Endothelial cell of umbilical vein (primary cell): ENCODE results near the gene TSNAXIP1. TPM values are rescaled to one million over a fixed set of nuclear protein-coding genes. Genes with fewer than 3 reads are reported as not detected.

Experiments
- BruUV-seq: library from RNA; stranded (reverse); fragments of 400-500 nt; replicated peaks from 2 replicates; lab custom pipeline; 2021; lab: Mats Ljungman, UMichigan
- CTCF ChIA-PET: fragments of 300-600, 350-600 bp; sonication (Branson Sonifier 250); formaldehyde crosslinking; loops from one replicate; lab custom pipeline; 2021; ENCODE audit warnings: antibody characterized with exemption, inconsistent platforms; lab: Charles Lee
- POLR2A ChIA-PET: fragments of 300-600, 350-600 bp; sonication (Branson Sonifier 250); formaldehyde crosslinking; loops from one replicate; lab custom pipeline; 2021; ENCODE audit warnings: antibody characterized with exemption, inconsistent platforms; lab: Charles Lee
- DNase-seq: peaks from one replicate; pipeline ENCODE4 v3.0.0-alpha.2; 2011; ENCODE audit warnings: low read depth, low spot score
- FAIRE-seq: peaks from 2 replicates; lab custom pipeline; 2011; peaks lifted over from hg19 to GRCh38; lab: Jason Lieb, UNC
- H2AFZ ChIP-seq: 2 replicates; pipeline ENCODE4 v1.6.0; 2012; ENCODE audit warnings: low read depth, low read length, control low read depth, inconsistent platforms
- H3K27ac ChIP-seq: 2 replicates; pipeline ENCODE4 v1.5.1; 2011; ENCODE audit warnings: low read depth, mild to moderate bottlenecking, control low read depth, low read length, moderate library complexity; ENCODE audit not compliant: insufficient read depth
- H3K27me3 ChIP-seq, 2 experiments: 2 replicates each; pipeline versions ENCODE4 v1.6.0 to v1.6.1; 2011; ENCODE audit warnings: low read length in 2 of 2, mixed read lengths in 1 of 2; ENCODE audit not compliant: control insufficient read depth in 2 of 2, insufficient read depth in 2 of 2
- H3K36me3 ChIP-seq, 2 experiments: 2 replicates in 1 of 2; 3 replicates in 1 of 2; pipeline ENCODE4 v1.5.1; 2011; ENCODE audit warnings: low read length in 2 of 2, mild to moderate bottlenecking in 1 of 2, moderate library complexity in 1 of 2; ENCODE audit not compliant: control insufficient read depth in 2 of 2, insufficient read depth in 2 of 2; ENCODE audit errors: extremely low read depth in 1 of 2
- H3K4me1 ChIP-seq: 3 replicates; pipeline ENCODE4 v1.5.1; 2011; ENCODE audit warnings: mild to moderate bottlenecking, low read length; ENCODE audit not compliant: control insufficient read depth, insufficient read depth; ENCODE audit errors: extremely low read depth
- H3K4me2 ChIP-seq: 2 replicates; pipeline ENCODE4 v1.6.1; 2011; ENCODE audit warnings: low read length, control low read depth, mixed read lengths; ENCODE audit not compliant: insufficient read depth
- H3K4me3 ChIP-seq, 3 experiments: fragments of 200-600 bp in 1 of 3; sonication (generic), shearing (Covaris generic) in 1 of 3; replicated peaks in 1 of 3; 2 replicates each; pipeline ENCODE4 v1.5.1; 2011 to 2016; ENCODE audit warnings: control low read depth in 3 of 3, low read length in 3 of 3, mild to moderate bottlenecking in 2 of 3, inconsistent platforms in 1 of 3, low read depth in 1 of 3, moderate library complexity in 1 of 3; ENCODE audit not compliant: insufficient read depth in 1 of 3
- H3K79me2 ChIP-seq: 2 replicates; pipeline ENCODE4 v1.6.0; 2012; ENCODE audit warnings: low read length, inconsistent platforms; ENCODE audit not compliant: control insufficient read depth, insufficient read depth
- H3K9ac ChIP-seq: replicated peaks from 2 replicates; pipeline ENCODE3; 2011; ENCODE audit warnings: low read length, control low read depth; ENCODE audit not compliant: insufficient read depth; ENCODE audit errors: extremely low read depth
- H3K9me1 ChIP-seq: replicated peaks from 3 replicates; pipeline ENCODE4 v1.6.0; 2011; ENCODE audit warnings: mild to moderate bottlenecking, low read length; ENCODE audit not compliant: control insufficient read depth, insufficient read depth; ENCODE audit errors: extremely low read depth
- H3K9me3 ChIP-seq: replicated peaks from 2 replicates; pipeline ENCODE4 v1.5.1; 2012; ENCODE audit warnings: low read length, inconsistent platforms; ENCODE audit not compliant: control insufficient read depth, insufficient read depth
- H4K20me1 ChIP-seq: replicated peaks from 2 replicates; pipeline ENCODE3; 2011; ENCODE audit warnings: mild to moderate bottlenecking, low read length; ENCODE audit not compliant: control insufficient read depth, insufficient read depth; ENCODE audit errors: extremely low read depth
- EZH2 ChIP-seq: IDR thresholded peaks from 2 replicates; pipeline ENCODE4 v1.6.1; 2012; ENCODE audit warnings: borderline replicate concordance, low read depth, mild to moderate bottlenecking, moderate library complexity, low read length, inconsistent platforms; ENCODE audit not compliant: severe bottlenecking
- FOS ChIP-seq: IDR thresholded peaks from 2 replicates; pipeline ENCODE4 v1.6.1; 2011; ENCODE audit warnings: mild to moderate bottlenecking, low read length, moderate library complexity, borderline replicate concordance; ENCODE audit not compliant: insufficient read depth
- GATA2 ChIP-seq: IDR thresholded peaks from 2 replicates; pipeline ENCODE4 v1.7.0; 2011; ENCODE audit warnings: low read depth, mild to moderate bottlenecking, moderate library complexity, mixed read lengths, low read length; ENCODE audit not compliant: insufficient read length, insufficient read depth
- JUN ChIP-seq: IDR thresholded peaks from 2 replicates; pipeline ENCODE4 v1.6.1; 2011; ENCODE audit warnings: borderline replicate concordance, low read depth; ENCODE audit not compliant: insufficient read length, insufficient read depth
- MAX ChIP-seq: IDR thresholded peaks from 2 replicates; pipeline ENCODE4 v1.6.1; 2011; ENCODE audit not compliant: insufficient read depth, insufficient read length
- MYC ChIP-seq: IDR thresholded peaks from one replicate; pipeline ENCODE4 v1.6.1; 2011; ENCODE audit warnings: mild to moderate bottlenecking, low read depth, low read length
- POLR2A ChIP-seq: IDR thresholded peaks from 2 replicates; pipeline ENCODE4 v1.6.1; 2012; ENCODE audit warnings: low read depth, mild to moderate bottlenecking, control low read depth, low read length
- POLR2AphosphoS5 ChIP-seq: IDR thresholded peaks from 2 replicates; pipeline ENCODE4 v1.6.1; 2012; ENCODE audit warnings: low read depth, mild to moderate bottlenecking, control low read depth, low read length, moderate library complexity; ENCODE audit not compliant: insufficient read depth
- dilution Hi-C: fragments of 300-500 bp; cut with MboI; formaldehyde crosslinking; loops from one replicate; pipeline ENCODE4 v1.15.0; 2019; ENCODE audit warnings: low sequenced_read_pairs; ENCODE audit not compliant: extremely low pct_ligation_motif_present
- intact Hi-C: fragments of 100-400 bp; cut with micrococcal nuclease; formaldehyde crosslinking; loops from one replicate; pipeline ENCODE4 v1.10.0; 2022
- polyA plus RNA-seq, 4 experiments: library from polyadenylated mRNA; depleted of rRNA in 3 of 4; stranded (reverse) in 3 of 4; unstranded in 1 of 4; fragments of >200 nt; gene quantifications; 2 replicates each; pipeline versions ENCODE4 v1.2.1 to v1.2.3, GENCODE V29; 2011 to 2012; ENCODE audit warnings: missing spikeins in 1 of 4
- total RNA-seq: library from RNA; stranded (reverse); gene quantifications from 2 replicates; pipeline ENCODE4 v1.2.3, GENCODE V29; 2021
- TF ChIP-seq, protein P1 (sequence below), 2 donors: IDR thresholded peaks; 1 replicate in 1 of 2; 2 replicates in 1 of 2; pipeline ENCODE4 v1.5.1; 2011; ENCODE audit warnings: low read length in 2 of 2, mild to moderate bottlenecking in 2 of 2, moderate library complexity in 2 of 2, control low read depth in 1 of 2, inconsistent platforms in 1 of 2, low read depth in 1 of 2; ENCODE audit not compliant: insufficient read depth in 1 of 2; ENCODE audit errors: extremely low read depth in 1 of 2

TSNAXIP1 gene
- total and polyA plus RNA-seq, 2 donors (not counting 3 experiments of a cell fraction or from before 2014, with no cell fraction given) = 0.95 to 1.2 TPM

GRCh38 chr16:67845291-67846062 lies 38.8 kb downstream of the TSNAXIP1 start:
- Histone ChIP-seq H3K36me3 (peaks cover 0 to 3% of the 10 kb centered on the region in 2 experiments), H3K9me1 (no peaks in the 10 kb centered on the region), H3K9me3 (no peaks in the 10 kb centered on the region), H3K4me2 (peak overlapping the region; percentile 79), H4K20me1 (peaks cover 3% of the 10 kb centered on the region), H3K4me1 (peaks cover 32% of the 10 kb centered on the region), H3K27me3 (no peaks in the 10 kb centered on the region), H3K79me2 (peaks cover 55% of the 10 kb centered on the region), H3K27ac (peak overlapping the region; percentile 79), H3K9ac (peak overlapping the region; percentile 93), H3K4me3 (peak overlapping the region in 1 of 3 experiments; percentile 53), H2AFZ (no peak overlapping the region)
- intact Hi-C loops = loop anchor here (1.0 to 2.0 kb wide), 4 partner anchors 12 to 173 kb away; partner anchors contain the start of genes EDC4 and PSKH1
- FAIRE-seq (no peak), DNase-seq (no peak)
- CTCF ChIA-PET = interaction anchor here (0.7 to 4.6 kb wide), 10 partner anchors 12 to 177 kb away, joined by 3 to 32 read pairs (median 4); no protein-coding TSS in a partner anchor
- POLR2A ChIA-PET = interaction anchor here (1.6 kb wide), 1 partner anchor 32 kb away, joined by 4 read pairs; no protein-coding TSS in a partner anchor
- BruUV-seq = TSS peak; percentile 44
- dilution Hi-C loops = no loop called here
- TF ChIP-seq POLR2AphosphoS5 (no peak), JUN (no peak), POLR2A (no peak), EZH2 (no peak), FOS (no peak), GATA2 (no peak), MYC (no peak), MAX (no peak)
- TF ChIP-seq, protein P1, sequence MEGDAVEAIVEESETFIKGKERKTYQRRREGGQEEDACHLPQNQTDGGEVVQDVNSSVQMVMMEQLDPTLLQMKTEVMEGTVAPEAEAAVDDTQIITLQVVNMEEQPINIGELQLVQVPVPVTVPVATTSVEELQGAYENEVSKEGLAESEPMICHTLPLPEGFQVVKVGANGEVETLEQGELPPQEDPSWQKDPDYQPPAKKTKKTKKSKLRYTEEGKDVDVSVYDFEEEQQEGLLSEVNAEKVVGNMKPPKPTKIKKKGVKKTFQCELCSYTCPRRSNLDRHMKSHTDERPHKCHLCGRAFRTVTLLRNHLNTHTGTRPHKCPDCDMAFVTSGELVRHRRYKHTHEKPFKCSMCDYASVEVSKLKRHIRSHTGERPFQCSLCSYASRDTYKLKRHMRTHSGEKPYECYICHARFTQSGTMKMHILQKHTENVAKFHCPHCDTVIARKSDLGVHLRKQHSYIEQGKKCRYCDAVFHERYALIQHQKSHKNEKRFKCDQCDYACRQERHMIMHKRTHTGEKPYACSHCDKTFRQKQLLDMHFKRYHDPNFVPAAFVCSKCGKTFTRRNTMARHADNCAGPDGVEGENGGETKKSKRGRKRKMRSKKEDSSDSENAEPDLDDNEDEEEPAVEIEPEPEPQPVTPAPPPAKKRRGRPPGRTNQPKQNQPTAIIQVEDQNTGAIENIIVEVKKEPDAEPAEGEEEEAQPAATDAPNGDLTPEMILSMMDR (IDR thresholded peaks at IDR 0.05; ENCODE audit: extremely low read depth in 1 of 2, insufficient read depth in 1 of 2, low read depth in 1 of 2, low read length in 2 of 2) = no peak
